OCI-LY7 (cell line): Measurements from ENCODE around the gene CEACAM20. TPM values are rescaled to one million over a fixed set of nuclear protein-coding genes. Genes with fewer than 3 reads are reported as not detected.

Source experiments
- BruUV-seq: library from RNA; stranded (reverse); fragments of 400-500 nt; replicated peaks from 2 replicates; lab custom pipeline; 2021; lab: Mats Ljungman, UMichigan
- CTCF ChIA-PET: fragments of 300-600 bp; sonication (Branson Sonifier 250); formaldehyde crosslinking; loops from one replicate; lab custom pipeline; 2022; ENCODE audit warnings: antibody characterized with exemption; ENCODE audit not compliant: unreplicated experiment; lab: Charles Lee
- POLR2A ChIA-PET: fragments of 300-600 bp; sonication (Branson Sonifier 250); formaldehyde crosslinking; loops from one replicate; lab custom pipeline; 2022; ENCODE audit warnings: antibody characterized with exemption; lab: Charles Lee
- DNase-seq: peaks from one replicate; pipeline ENCODE4 v3.0.0-alpha.2; 2015; ENCODE audit warnings: low spot score
- H2AFZ ChIP-seq: fragments of 200-600 bp; sonication (generic), shearing (Covaris generic); 2 replicates; pipeline ENCODE4 v1.6.1; 2014; ENCODE audit warnings: mild to moderate bottlenecking, antibody characterized with exemption, low read length, moderate library complexity
- H3K27ac ChIP-seq: fragments of 200-600 bp; sonication (generic); 2 replicates; pipeline ENCODE4 v1.5.1; 2014; ENCODE audit warnings: mixed run types, low read depth, mild to moderate bottlenecking, moderate library complexity, low read length, inconsistent platforms; ENCODE audit not compliant: poor library complexity, severe bottlenecking
- H3K36me3 ChIP-seq: fragments of 200-600 bp; sonication (generic); 2 replicates; pipeline ENCODE4 v1.6.1; 2014; ENCODE audit warnings: mild to moderate bottlenecking, antibody characterized with exemption, low read length, moderate library complexity, mixed read lengths; ENCODE audit not compliant: insufficient read depth
- H3K4me1 ChIP-seq: fragments of 200-600 bp; sonication (generic); 2 replicates; pipeline ENCODE4 v1.5.1; 2014; ENCODE audit warnings: mild to moderate bottlenecking, low read length; ENCODE audit not compliant: insufficient read depth, poor library complexity, severe bottlenecking
- H3K4me2 ChIP-seq: fragments of 200-600 bp; sonication (generic); 2 replicates; pipeline ENCODE4 v1.6.1; 2014; ENCODE audit warnings: mild to moderate bottlenecking, low read length
- H3K4me3 ChIP-seq: fragments of 200-600 bp; sonication (generic); 2 replicates; pipeline ENCODE4 v1.5.1; 2014; ENCODE audit warnings: mild to moderate bottlenecking, low read depth, low read length; ENCODE audit not compliant: poor library complexity, severe bottlenecking
- H3K79me2 ChIP-seq: fragments of 200-600 bp; sonication (generic); 2 replicates; pipeline ENCODE4 v1.6.1; 2016; ENCODE audit warnings: low read depth, mild to moderate bottlenecking, low read length, moderate library complexity, mixed read lengths; ENCODE audit not compliant: insufficient read depth
- H3K9me2 ChIP-seq: fragments of 200-600 bp; sonication (generic); 2 replicates; pipeline ENCODE4 v1.6.1; 2016; ENCODE audit warnings: mild to moderate bottlenecking, low read length, mixed read lengths; ENCODE audit not compliant: insufficient read depth
- H3K9me3 ChIP-seq: fragments of 200-600 bp; sonication (generic); 2 replicates; pipeline ENCODE4 v1.6.1; 2014; ENCODE audit warnings: mild to moderate bottlenecking, mixed run types, low read length, mixed read lengths
- H4K20me1 ChIP-seq: fragments of 200-600 bp; sonication (generic); 2 replicates; pipeline ENCODE4 v1.6.1; 2014; ENCODE audit warnings: mild to moderate bottlenecking, antibody characterized with exemption, low read length, moderate library complexity, mixed read lengths; ENCODE audit not compliant: insufficient read depth
- CTCF ChIP-seq: fragments of 200-600 bp; sonication (generic); conservative IDR thresholded peaks from 2 replicates; pipeline ENCODE4 v1.5.1; 2014; ENCODE audit warnings: mild to moderate bottlenecking, antibody characterized with exemption, low read length, moderate library complexity, mixed read lengths
- EZH2phosphoT487 ChIP-seq: fragments of 200-600 bp; sonication (generic); IDR thresholded peaks from 2 replicates; pipeline ENCODE4 v1.6.1; 2018; ENCODE audit warnings: low read depth, borderline replicate concordance, mild to moderate bottlenecking, mixed run types, antibody characterized with exemption, low read length, moderate library complexity, mixed read lengths
- intact Hi-C: fragments of 100-400 bp; cut with micrococcal nuclease; formaldehyde crosslinking; loops from one replicate; pipeline ENCODE4 v1.10.0; 2022; ENCODE audit not compliant: unreplicated experiment
- total RNA-seq, 2 experiments: library from RNA; depleted of rRNA in 1 of 2; stranded (reverse); fragments of >200 nt in 1 of 2; shearing (Covaris generic) in 1 of 2; gene quantifications; 2 replicates each; pipeline ENCODE4 v1.2.3, GENCODE V29; 2014 to 2022

CEACAM20 gene
- total RNA-seq, 2 experiments from 2014 or later: not detected

GRCh38 chr19:44544031-44544430 lies 14.6 kb upstream of the CEACAM20 start:
- no peaks in the 10 kb centered on the region for H4K20me1 ChIP-seq
- no peaks in the 10 kb centered on the region for H3K9me3 ChIP-seq
- no peak overlapping the region for H3K27ac ChIP-seq
- CTCF ChIA-PET: no interaction called here
- POLR2A ChIA-PET: no interaction called here
- no peaks in the 10 kb centered on the region for H3K9me2 ChIP-seq
- intact Hi-C loops: no loop called here
- H3K79me2 ChIP-seq: no peaks in the 10 kb centered on the region
- no peak for TF ChIP-seq EZH2phosphoT487
- TF ChIP-seq CTCF: no peak
- DNase-seq: no peak
- H3K4me2 ChIP-seq: no peak overlapping the region
- no peak overlapping the region for H2AFZ ChIP-seq
- H3K4me1 ChIP-seq: no peaks in the 10 kb centered on the region
- H3K4me3 ChIP-seq: no peak overlapping the region
- H3K36me3 ChIP-seq: no peaks in the 10 kb centered on the region
- no TSS peak for BruUV-seq

GRCh38 chr19:44542671-44543070 lies 13.2 kb upstream of the CEACAM20 start:
- Histone ChIP-seq H3K9me2 (no peaks in the 10 kb centered on the region), H3K79me2 (no peaks in the 10 kb centered on the region), H3K4me2 (no peak overlapping the region), H3K27ac (no peak overlapping the region), H3K4me3 (no peak overlapping the region), H3K4me1 (no peaks in the 10 kb centered on the region), H4K20me1 (no peaks in the 10 kb centered on the region), H3K9me3 (no peaks in the 10 kb centered on the region), H2AFZ (no peak overlapping the region), H3K36me3 (no peaks in the 10 kb centered on the region)
- DNase-seq: no peak
- intact Hi-C loops: no loop called here
- ChIA-PET CTCF (no interaction called here), POLR2A (no interaction called here)
- BruUV-seq: no TSS peak
- TF ChIP-seq EZH2phosphoT487: no peak
- no peak for TF ChIP-seq CTCF

DNA sequence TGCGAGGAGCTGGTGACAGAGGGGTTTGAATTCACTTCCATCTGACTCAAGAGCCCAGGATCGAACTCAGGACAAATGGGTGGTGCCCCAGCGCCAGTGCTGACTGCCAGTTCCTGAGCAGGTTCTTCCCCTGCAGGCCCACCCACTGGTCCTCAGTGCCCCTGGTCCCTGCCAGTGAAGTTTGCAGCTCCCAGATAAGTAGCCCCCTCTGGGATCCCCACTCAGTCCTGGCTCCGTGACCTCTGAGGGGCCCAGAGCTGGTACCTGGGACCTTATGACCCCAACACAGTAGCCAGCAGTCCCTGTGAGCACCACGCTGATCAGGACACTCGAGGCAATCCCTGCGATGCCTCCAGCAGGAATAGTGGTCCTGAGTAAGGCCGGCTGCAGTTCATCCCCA lies 11.3 kb upstream of the CEACAM20 start:
- Histone ChIP-seq H3K9me2 (no peaks in the 10 kb centered on the region), H3K4me2 (no peak overlapping the region), H3K36me3 (no peaks in the 10 kb centered on the region), H3K4me1 (no peaks in the 10 kb centered on the region), H3K9me3 (no peaks in the 10 kb centered on the region), H3K4me3 (no peak overlapping the region), H2AFZ (no peak overlapping the region), H3K27ac (no peak overlapping the region), H3K79me2 (no peaks in the 10 kb centered on the region), H4K20me1 (no peaks in the 10 kb centered on the region)
- POLR2A ChIA-PET: no interaction called here
- DNase-seq: no peak
- no TSS peak for BruUV-seq
- no peak for TF ChIP-seq CTCF
- CTCF ChIA-PET: no interaction called here
- intact Hi-C loops: no loop called here
